ENCODE measurements around the gene CACNB3.

CACNB3 gene

GRCh38 chr12:48789858-48790326 lies 28.4 kb upstream of the CACNB3 start:
- peak overlapping the region; percentile 61; the same call in 1 of the 2 replicates for H3K27ac ChIP-seq (ENCODE audit: low read depth, low read length)
- H3K4me1 ChIP-seq (ENCODE audit: insufficient read depth, low read length) = peaks cover 14% of the 10 kb centered on the region
- H3K36me3 ChIP-seq (ENCODE audit: insufficient read depth, low read length) = no peaks in the 10 kb centered on the region
- H3K9me3 ChIP-seq (ENCODE audit: insufficient read depth, low read depth, low read length) = no peaks in the 10 kb centered on the region
- no peak overlapping the region for H3K9ac ChIP-seq (ENCODE audit: low read depth, low read length)
- peaks cover 10% of the 10 kb centered on the region for H3K27me3 ChIP-seq (ENCODE audit: insufficient read depth, low read length)
- 8% methylated on average over 4 of the region's 4 CpGs for WGBS
- H3K4me3 ChIP-seq (ENCODE audit: low read length) = peak overlapping the region; percentile 90

GRCh38 chr12:48793696-48794095 lies 24.6 kb upstream of the CACNB3 start:
- H3K9me3 ChIP-seq (ENCODE audit: insufficient read depth, low read depth, low read length) = no peaks in the 10 kb centered on the region
- WGBS = 93% methylated on average over 3 of the region's 3 CpGs
- no peak overlapping the region for H3K9ac ChIP-seq (ENCODE audit: low read depth, low read length)
- H3K4me1 ChIP-seq (ENCODE audit: insufficient read depth, low read length) = peaks cover 9% of the 10 kb centered on the region; the same call in 1 of the 2 replicates
- no peaks in the 10 kb centered on the region for H3K36me3 ChIP-seq (ENCODE audit: insufficient read depth, low read length)
- H3K27me3 ChIP-seq (ENCODE audit: insufficient read depth, low read length) = no peaks in the 10 kb centered on the region
- no peak overlapping the region for H3K4me3 ChIP-seq (ENCODE audit: low read length)
- H3K27ac ChIP-seq (ENCODE audit: low read depth, low read length) = no peak overlapping the region

GRCh38 chr12:48794870-48795269 lies 23.4 kb upstream of the CACNB3 start:
- 43% methylated on average over 3 of the region's 3 CpGs for WGBS

GRCh38 chr12:48795550-48796455 lies 22.5 kb upstream of the CACNB3 start:
- Histone ChIP-seq H3K9me3 (ENCODE audit: insufficient read depth, low read depth, low read length) (no peaks in the 10 kb centered on the region), H3K4me1 (ENCODE audit: insufficient read depth, low read length) (0 out of 2 replicates have a peak, but pooled peaks cover 3% of the 10 kb centered on the region), H3K27ac (ENCODE audit: low read depth, low read length) (no peak overlapping the region), H3K36me3 (ENCODE audit: insufficient read depth, low read length) (no peaks in the 10 kb centered on the region), H3K4me3 (ENCODE audit: low read length) (no peak overlapping the region), H3K27me3 (ENCODE audit: insufficient read depth, low read length) (no peaks in the 10 kb centered on the region), H3K9ac (ENCODE audit: low read depth, low read length) (no peak overlapping the region)
- 25% methylated on average over 12 of the region's 12 CpGs for WGBS

More at GRCh38 chr12:48794870-48795269, 23.4 kb upstream of the CACNB3 start:
- Histone ChIP-seq H3K4me1 (ENCODE audit: insufficient read depth, low read length) (peaks cover 8% of the 10 kb centered on the region; the same call in 1 of the 2 replicates), H3K4me3 (ENCODE audit: low read length) (no peak overlapping the region), H3K36me3 (ENCODE audit: insufficient read depth, low read length) (no peaks in the 10 kb centered on the region), H3K9me3 (ENCODE audit: insufficient read depth, low read depth, low read length) (no peaks in the 10 kb centered on the region), H3K9ac (ENCODE audit: low read depth, low read length) (no peak overlapping the region), H3K27me3 (ENCODE audit: insufficient read depth, low read length) (no peaks in the 10 kb centered on the region), H3K27ac (ENCODE audit: low read depth, low read length) (no peak overlapping the region)

- no peaks in the 10 kb centered on the region for H3K27me3 ChIP-seq (ENCODE audit: insufficient read depth, low read length)
- H3K4me1 ChIP-seq (ENCODE audit: insufficient read depth, low read length) = 0 out of 2 replicates have a peak, but pooled peaks cover 3% of the 10 kb centered on the region
- no peak overlapping the region for H3K27ac ChIP-seq (ENCODE audit: low read depth, low read length)
- H3K9me3 ChIP-seq (ENCODE audit: insufficient read depth, low read depth, low read length) = no peaks in the 10 kb centered on the region
- no peak overlapping the region for H3K4me3 ChIP-seq (ENCODE audit: low read length)
- 79% methylated on average over 3 of the region's 3 CpGs for WGBS
- no peaks in the 10 kb centered on the region for H3K36me3 ChIP-seq (ENCODE audit: insufficient read depth, low read length)
- H3K9ac ChIP-seq (ENCODE audit: low read depth, low read length) = no peak overlapping the region
Measured at GRCh38 chr12:48796976-48797375, 21.3 kb upstream of the CACNB3 start.

- Histone ChIP-seq H3K9ac (ENCODE audit: low read depth, low read length) (no peak overlapping the region), H3K27me3 (ENCODE audit: insufficient read depth, low read length) (no peaks in the 10 kb centered on the region), H3K9me3 (ENCODE audit: insufficient read depth, low read depth, low read length) (no peaks in the 10 kb centered on the region), H3K4me3 (ENCODE audit: low read length) (no peak overlapping the region), H3K36me3 (ENCODE audit: insufficient read depth, low read length) (no peaks in the 10 kb centered on the region), H3K4me1 (ENCODE audit: insufficient read depth, low read length) (no peaks in the 10 kb centered on the region), H3K27ac (ENCODE audit: low read depth, low read length) (no peak overlapping the region)
- 94% methylated on average over 14 of the region's 14 CpGs for WGBS
Measured at GRCh38 chr12:48800457-48800856, 17.8 kb upstream of the CACNB3 start.

GRCh38 chr12:48800971-48801370 lies 17.3 kb upstream of the CACNB3 start:
- H3K4me3 ChIP-seq (ENCODE audit: low read length) = no peak overlapping the region
- H3K27me3 ChIP-seq (ENCODE audit: insufficient read depth, low read length) = no peaks in the 10 kb centered on the region
- H3K27ac ChIP-seq (ENCODE audit: low read depth, low read length) = no peak overlapping the region
- no peaks in the 10 kb centered on the region for H3K9me3 ChIP-seq (ENCODE audit: insufficient read depth, low read depth, low read length)
- no peaks in the 10 kb centered on the region for H3K36me3 ChIP-seq (ENCODE audit: insufficient read depth, low read length)
- WGBS = 90% methylated on average over 14 of the region's 14 CpGs
- no peak overlapping the region for H3K9ac ChIP-seq (ENCODE audit: low read depth, low read length)
- H3K4me1 ChIP-seq (ENCODE audit: insufficient read depth, low read length) = no peaks in the 10 kb centered on the region

GRCh38 chr12:48803675-48804074 lies 14.6 kb upstream of the CACNB3 start:
- Histone ChIP-seq H3K9ac (ENCODE audit: low read depth, low read length) (no peak overlapping the region), H3K36me3 (ENCODE audit: insufficient read depth, low read length) (no peaks in the 10 kb centered on the region), H3K9me3 (ENCODE audit: insufficient read depth, low read depth, low read length) (no peaks in the 10 kb centered on the region), H3K27ac (ENCODE audit: low read depth, low read length) (no peak overlapping the region), H3K4me1 (ENCODE audit: insufficient read depth, low read length) (no peaks in the 10 kb centered on the region), H3K27me3 (ENCODE audit: insufficient read depth, low read length) (no peaks in the 10 kb centered on the region), H3K4me3 (ENCODE audit: low read length) (no peak overlapping the region)
- WGBS = no CpG with 5 or more reads among the region's 1 CpG

- Histone ChIP-seq H3K27ac (ENCODE audit: low read depth, low read length) (no peak overlapping the region), H3K4me3 (ENCODE audit: low read length) (no peak overlapping the region), H3K9ac (ENCODE audit: low read depth, low read length) (no peak overlapping the region), H3K36me3 (ENCODE audit: insufficient read depth, low read length) (no peaks in the 10 kb centered on the region), H3K9me3 (ENCODE audit: insufficient read depth, low read depth, low read length) (no peaks in the 10 kb centered on the region), H3K4me1 (ENCODE audit: insufficient read depth, low read length) (peaks cover 12% of the 10 kb centered on the region), H3K27me3 (ENCODE audit: insufficient read depth, low read length) (peaks cover 18% of the 10 kb centered on the region)
- 96% methylated on average over 2 of the region's 3 CpGs for WGBS
Measured at GRCh38 chr12:48807981-48808380, 10.3 kb upstream of the CACNB3 start.

- peaks cover 21% of the 10 kb centered on the region for H3K27me3 ChIP-seq (ENCODE audit: insufficient read depth, low read length)
- H3K27ac ChIP-seq (ENCODE audit: low read depth, low read length) = no peak overlapping the region
- no peak overlapping the region for H3K4me3 ChIP-seq (ENCODE audit: low read length)
- WGBS = 44% methylated on average over 5 of the region's 5 CpGs
- no peak overlapping the region for H3K9ac ChIP-seq (ENCODE audit: low read depth, low read length)
- H3K36me3 ChIP-seq (ENCODE audit: insufficient read depth, low read length) = no peaks in the 10 kb centered on the region
- H3K9me3 ChIP-seq (ENCODE audit: insufficient read depth, low read depth, low read length) = no peaks in the 10 kb centered on the region
- H3K4me1 ChIP-seq (ENCODE audit: insufficient read depth, low read length) = peaks cover 13% of the 10 kb centered on the region
Measured at GRCh38 chr12:48810903-48811431, 7.3 kb upstream of the CACNB3 start.

GRCh38 chr12:48811437-48812090 lies 6.7 kb upstream of the CACNB3 start:
- no peak overlapping the region for H3K27ac ChIP-seq (ENCODE audit: low read depth, low read length)
- peaks cover 16% of the 10 kb centered on the region for H3K4me1 ChIP-seq (ENCODE audit: insufficient read depth, low read length)
- no peak overlapping the region for H3K4me3 ChIP-seq (ENCODE audit: low read length)
- no peak overlapping the region for H3K9ac ChIP-seq (ENCODE audit: low read depth, low read length)
- H3K9me3 ChIP-seq (ENCODE audit: insufficient read depth, low read depth, low read length) = no peaks in the 10 kb centered on the region
- H3K27me3 ChIP-seq (ENCODE audit: insufficient read depth, low read length) = peaks cover 27% of the 10 kb centered on the region
- no peaks in the 10 kb centered on the region for H3K36me3 ChIP-seq (ENCODE audit: insufficient read depth, low read length)
- 83% methylated on average over 5 of the region's 5 CpGs for WGBS
